ENCODE data around the gene IFT52. TPM values are rescaled to one million over a fixed set of nuclear protein-coding genes. Genes with fewer than 3 reads are reported as not detected.

The IFT52 gene
- total RNA-seq, 2 donors from 2014 or later = 17.6 to 18.1 TPM

DNA sequence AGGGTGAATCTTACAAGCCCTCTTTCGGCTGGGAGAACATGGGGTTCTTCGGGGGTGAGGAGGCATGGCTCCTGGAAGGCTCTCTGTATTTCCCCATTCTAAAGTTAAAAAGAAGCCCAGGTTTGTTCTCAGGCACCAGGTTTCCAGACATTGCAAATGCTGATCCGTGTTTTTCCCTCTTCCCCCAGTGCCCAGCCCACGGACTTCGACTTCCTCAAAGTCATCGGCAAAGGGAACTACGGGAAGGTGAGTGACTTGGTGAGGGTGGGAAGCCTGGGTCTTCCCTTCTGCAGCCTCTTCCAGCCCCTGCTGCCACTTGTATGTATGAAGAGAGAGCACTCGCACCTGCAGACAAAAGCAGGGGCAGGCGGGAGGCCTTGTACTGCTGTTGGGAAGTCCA is 23.3 kb upstream of the IFT52 start:
- Histone ChIP-seq H3K27me3 (replicated peaks; ENCODE audit: insufficient read depth) (no peaks in the 10 kb centered on the region), H3K27ac (no peak overlapping the region), H3K36me3 (no peaks in the 10 kb centered on the region), H3K4me1 (ENCODE audit: control insufficient read depth in 1 of 2, low read depth in 2 of 2) (no peaks in the 10 kb centered on the region), H3K4me3 (no peak overlapping the region), H3K9me3 (no peaks in the 10 kb centered on the region)
- no peak for ATAC-seq (ENCODE audit: insufficient number of reproducible peaks, low FRiP score, low read depth)
- DNase-seq (ENCODE audit: low spot score) = no peak
- TF ChIP-seq, protein P1, sequence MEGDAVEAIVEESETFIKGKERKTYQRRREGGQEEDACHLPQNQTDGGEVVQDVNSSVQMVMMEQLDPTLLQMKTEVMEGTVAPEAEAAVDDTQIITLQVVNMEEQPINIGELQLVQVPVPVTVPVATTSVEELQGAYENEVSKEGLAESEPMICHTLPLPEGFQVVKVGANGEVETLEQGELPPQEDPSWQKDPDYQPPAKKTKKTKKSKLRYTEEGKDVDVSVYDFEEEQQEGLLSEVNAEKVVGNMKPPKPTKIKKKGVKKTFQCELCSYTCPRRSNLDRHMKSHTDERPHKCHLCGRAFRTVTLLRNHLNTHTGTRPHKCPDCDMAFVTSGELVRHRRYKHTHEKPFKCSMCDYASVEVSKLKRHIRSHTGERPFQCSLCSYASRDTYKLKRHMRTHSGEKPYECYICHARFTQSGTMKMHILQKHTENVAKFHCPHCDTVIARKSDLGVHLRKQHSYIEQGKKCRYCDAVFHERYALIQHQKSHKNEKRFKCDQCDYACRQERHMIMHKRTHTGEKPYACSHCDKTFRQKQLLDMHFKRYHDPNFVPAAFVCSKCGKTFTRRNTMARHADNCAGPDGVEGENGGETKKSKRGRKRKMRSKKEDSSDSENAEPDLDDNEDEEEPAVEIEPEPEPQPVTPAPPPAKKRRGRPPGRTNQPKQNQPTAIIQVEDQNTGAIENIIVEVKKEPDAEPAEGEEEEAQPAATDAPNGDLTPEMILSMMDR (IDR thresholded peaks at IDR 0.05) = no peak

DNA sequence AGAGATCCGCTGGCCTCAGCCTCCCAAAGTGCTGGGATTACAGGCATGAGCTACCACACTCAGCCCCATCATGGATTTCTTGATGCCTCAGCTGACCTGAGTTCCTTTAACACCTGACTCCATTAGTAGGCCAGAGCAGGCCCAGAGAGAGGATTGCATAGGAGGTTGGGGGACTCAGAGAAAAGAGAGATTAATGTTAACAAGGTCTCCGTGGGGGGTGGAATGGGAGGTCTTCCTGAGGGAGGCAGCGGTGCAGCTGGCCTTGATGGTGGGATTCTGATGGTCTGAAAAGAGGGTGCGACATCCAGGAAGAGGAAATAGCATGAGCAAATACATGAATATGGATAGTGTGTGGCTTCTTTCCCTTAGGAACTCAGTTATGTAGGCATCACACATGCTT is 22.0 kb upstream of the IFT52 start:
- H3K4me1 ChIP-seq (ENCODE audit: control insufficient read depth in 1 of 2, low read depth in 2 of 2) = no peaks in the 10 kb centered on the region
- no peak overlapping the region for H3K27ac ChIP-seq
- ATAC-seq (ENCODE audit: insufficient number of reproducible peaks, low FRiP score, low read depth) = no peak
- no peaks in the 10 kb centered on the region for H3K36me3 ChIP-seq
- DNase-seq (ENCODE audit: low spot score) = no peak
- H3K4me3 ChIP-seq = no peak overlapping the region
- no peaks in the 10 kb centered on the region for H3K27me3 ChIP-seq (replicated peaks; ENCODE audit: insufficient read depth)
- TF ChIP-seq, protein P1 (IDR thresholded peaks at IDR 0.05) = no peak
- no peaks in the 10 kb centered on the region for H3K9me3 ChIP-seq

DNA sequence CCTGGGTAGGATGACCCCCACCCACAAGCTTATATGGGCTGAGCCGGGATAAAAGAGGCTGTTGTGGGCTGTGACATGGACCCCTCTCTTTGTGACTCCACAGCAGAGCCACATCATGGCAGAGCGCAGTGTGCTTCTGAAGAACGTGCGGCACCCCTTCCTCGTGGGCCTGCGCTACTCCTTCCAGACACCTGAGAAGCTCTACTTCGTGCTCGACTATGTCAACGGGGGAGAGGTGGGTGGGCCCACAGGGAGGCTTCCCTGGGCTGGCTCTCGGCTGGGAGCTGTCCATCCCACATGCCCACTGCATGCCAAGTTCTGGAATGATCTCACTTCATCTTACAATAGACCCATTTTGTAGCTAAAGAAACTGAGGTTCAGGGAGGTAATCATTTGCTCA is 21.5 kb upstream of the IFT52 start:
- TF ChIP-seq, protein P1 (IDR thresholded peaks at IDR 0.05) = no peak
- Histone ChIP-seq H3K27me3 (replicated peaks; ENCODE audit: insufficient read depth) (no peaks in the 10 kb centered on the region), H3K27ac (no peak overlapping the region), H3K4me3 (no peak overlapping the region), H3K9me3 (no peaks in the 10 kb centered on the region), H3K36me3 (no peaks in the 10 kb centered on the region), H3K4me1 (ENCODE audit: control insufficient read depth in 1 of 2, low read depth in 2 of 2) (no peaks in the 10 kb centered on the region)
- no peak for ATAC-seq (ENCODE audit: insufficient number of reproducible peaks, low FRiP score, low read depth)
- DNase-seq (ENCODE audit: low spot score) = no peak

DNA sequence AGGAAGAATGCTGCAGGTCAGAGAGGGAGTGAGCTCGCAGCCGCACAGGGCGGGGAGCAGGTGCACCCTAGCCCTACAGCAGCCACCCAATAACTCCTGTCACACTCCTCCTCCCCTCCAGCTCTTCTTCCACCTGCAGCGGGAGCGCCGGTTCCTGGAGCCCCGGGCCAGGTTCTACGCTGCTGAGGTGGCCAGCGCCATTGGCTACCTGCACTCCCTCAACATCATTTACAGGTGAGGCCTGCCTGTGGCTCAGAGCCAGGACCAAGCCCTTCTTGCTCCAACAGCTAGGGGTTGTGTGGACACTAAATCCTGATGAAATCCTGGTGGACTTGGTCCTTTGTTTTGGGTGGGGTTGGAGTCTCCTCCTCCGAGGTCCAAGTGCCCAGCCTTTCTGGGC is 20.2 kb upstream of the IFT52 start:
- Histone ChIP-seq H3K27me3 (replicated peaks; ENCODE audit: insufficient read depth) (no peaks in the 10 kb centered on the region), H3K9me3 (no peaks in the 10 kb centered on the region), H3K36me3 (no peaks in the 10 kb centered on the region), H3K4me3 (no peak overlapping the region), H3K4me1 (ENCODE audit: control insufficient read depth in 1 of 2, low read depth in 2 of 2) (no peaks in the 10 kb centered on the region), H3K27ac (no peak overlapping the region)
- TF ChIP-seq, protein P1 (IDR thresholded peaks at IDR 0.05) = no peak
- ATAC-seq (ENCODE audit: insufficient number of reproducible peaks, low FRiP score, low read depth) (no peak), DNase-seq (ENCODE audit: low spot score) (no peak)

DNA sequence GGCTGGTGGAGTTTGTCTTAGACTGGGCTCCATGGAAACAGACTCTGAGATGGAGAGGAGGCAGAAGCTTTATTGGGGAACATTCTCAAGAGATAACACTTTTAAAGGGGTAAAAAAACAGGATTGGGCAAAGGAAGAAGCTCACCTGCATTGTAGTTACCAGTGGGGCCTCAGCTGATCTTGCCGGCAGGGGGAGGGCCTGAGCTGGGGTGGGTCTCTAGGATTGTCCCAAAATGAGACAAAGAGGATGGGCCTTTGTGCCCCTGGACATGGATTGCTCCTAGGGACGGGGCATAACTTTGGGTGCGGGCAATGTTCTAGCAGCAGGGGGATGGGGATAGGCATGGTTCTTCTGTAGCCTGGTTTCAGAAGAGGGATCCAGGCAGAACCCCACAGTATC is 19.4 kb upstream of the IFT52 start:
- DNase-seq (ENCODE audit: low spot score) = no peak

More for the DNA sequence above, 19.4 kb upstream of the IFT52 start:
- Histone ChIP-seq H3K4me3 (no peak overlapping the region), H3K27me3 (replicated peaks; ENCODE audit: insufficient read depth) (no peaks in the 10 kb centered on the region), H3K36me3 (no peaks in the 10 kb centered on the region), H3K27ac (no peak overlapping the region), H3K9me3 (no peaks in the 10 kb centered on the region), H3K4me1 (ENCODE audit: control insufficient read depth in 1 of 2, low read depth in 2 of 2) (no peaks in the 10 kb centered on the region)
- TF ChIP-seq, protein P1 (IDR thresholded peaks at IDR 0.05) = no peak
- ATAC-seq (ENCODE audit: insufficient number of reproducible peaks, low FRiP score, low read depth) = no peak
